Suprapubic skin (tissue), 4 donors: ENCODE data around the gene PTX4.

Experiments
- CTCF ChIP-seq, 2 donors: fragments of 200-600 bp in 1 of 2; fragments of 450-650 bp in 1 of 2; sonication (generic) in 1 of 2; IDR thresholded peaks; one replicate each; pipeline ENCODE4 v1.5.1; 2016 to 2019; ENCODE audit warnings: antibody characterized with exemption in 2 of 2, mild to moderate bottlenecking in 1 of 2, moderate library complexity in 1 of 2
- EP300 ChIP-seq: sonication (generic); formaldehyde crosslinking; IDR thresholded peaks from one replicate; pipeline ENCODE4 v1.6.1; 2017; ENCODE audit warnings: antibody characterized with exemption
- POLR2A ChIP-seq, 2 donors: fragments of 450-650 bp; IDR thresholded peaks; one replicate each; pipeline ENCODE4 v1.6.1; 2017; ENCODE audit warnings: antibody characterized with exemption in 2 of 2, mild to moderate bottlenecking in 2 of 2, moderate library complexity in 2 of 2
- POLR2AphosphoS5 ChIP-seq, 3 donors: sonication (generic); formaldehyde crosslinking; IDR thresholded peaks; one replicate each; pipeline ENCODE4 v1.6.1; 2017; ENCODE audit warnings: antibody characterized with exemption in 3 of 3

DNA sequence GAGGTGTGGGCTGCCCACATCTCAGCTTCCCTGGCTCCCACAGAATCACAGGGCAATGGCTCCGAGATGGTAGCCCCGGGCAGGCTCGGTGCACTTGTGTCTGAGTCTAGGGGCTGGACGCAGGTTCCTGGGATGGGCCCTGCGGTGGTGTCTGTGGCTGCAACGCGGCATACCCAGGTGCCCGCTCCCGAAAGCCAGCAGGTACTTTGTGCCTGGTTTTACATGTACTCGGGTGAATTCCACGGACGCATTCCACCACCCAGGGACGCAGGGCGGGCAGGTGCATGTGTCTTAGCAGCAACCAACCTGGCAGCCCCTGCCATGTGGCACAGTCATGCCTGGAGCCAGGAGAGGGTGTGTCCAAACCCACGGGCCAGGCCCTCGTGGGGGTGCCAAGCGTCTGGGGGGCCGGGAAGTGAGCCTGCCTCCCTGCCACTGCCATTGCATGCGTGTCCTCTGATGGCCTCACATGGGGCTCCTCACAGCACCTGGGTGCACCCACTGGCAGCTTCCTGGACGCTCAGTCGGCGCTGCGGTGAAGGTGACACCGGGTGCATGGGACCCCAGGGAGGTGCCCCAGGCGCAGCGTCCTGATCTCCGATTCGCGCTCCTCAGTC lies 40.3 kb upstream of the PTX4 start:
- TF ChIP-seq POLR2A (IDR thresholded peaks at IDR 0.05) (no peak), CTCF (IDR thresholded peaks at IDR 0.05) (no peak), POLR2AphosphoS5 (IDR thresholded peaks at IDR 0.05) (no peak), EP300 (no peak)
